HG03439 (cell line): ENCODE measurements around the gene ME3.
"Not testable (repeated sequence)": the region's sequence is repeated elsewhere in the genome, so short reads cannot be mapped to it uniquely, and the experiment has no call there.

ENCODE experiments used
- ATAC-seq: cut with Tn5 transposase; IDR thresholded peaks from one replicate; pipeline ENCODE4 v1.9.1; 2021; ENCODE audit warnings: mild to moderate bottlenecking, moderate library complexity; ENCODE audit not compliant: unreplicated experiment

Gene ME3

DNA sequence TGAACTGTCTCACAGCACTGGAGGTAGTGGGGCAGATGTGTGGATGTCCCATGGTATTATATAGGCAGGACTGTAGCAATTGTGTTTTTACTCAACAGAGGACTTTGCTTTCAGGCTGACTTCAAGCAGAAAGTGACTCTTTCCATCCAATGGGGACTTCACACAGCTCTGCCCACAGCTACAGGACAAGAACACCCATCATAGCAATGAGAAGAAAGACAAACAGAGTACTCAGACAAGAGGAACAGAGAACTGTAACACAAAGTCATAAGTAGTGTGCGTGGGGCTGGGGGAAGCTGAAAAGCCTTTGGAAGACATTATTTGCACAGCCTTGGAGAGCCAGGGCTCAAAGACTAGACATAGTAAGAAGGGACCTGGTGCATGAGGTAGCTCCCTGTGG is 227.4 kb downstream of the ME3 start:
- ATAC-seq = no peak

DNA sequence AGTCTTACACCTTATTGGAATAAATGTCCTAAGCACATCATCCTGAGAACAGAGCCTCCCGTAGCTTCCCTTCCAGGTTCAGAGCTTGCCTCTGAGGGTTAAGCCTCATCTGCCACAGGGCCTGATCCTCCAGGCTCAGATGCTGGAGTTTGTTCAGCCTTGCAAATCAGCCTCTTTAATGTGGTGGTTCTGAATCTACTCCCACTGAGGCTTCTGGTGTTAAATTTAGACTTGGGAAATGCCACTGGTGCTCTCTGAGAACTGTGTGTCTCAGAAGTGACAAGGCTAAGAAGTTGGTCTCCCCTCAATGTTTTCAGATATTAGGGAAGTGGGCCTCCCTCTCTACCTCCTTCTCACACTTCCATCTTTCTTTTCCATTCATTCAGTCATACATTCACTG is 229.0 kb downstream of the ME3 start:
- ATAC-seq = no peak

DNA sequence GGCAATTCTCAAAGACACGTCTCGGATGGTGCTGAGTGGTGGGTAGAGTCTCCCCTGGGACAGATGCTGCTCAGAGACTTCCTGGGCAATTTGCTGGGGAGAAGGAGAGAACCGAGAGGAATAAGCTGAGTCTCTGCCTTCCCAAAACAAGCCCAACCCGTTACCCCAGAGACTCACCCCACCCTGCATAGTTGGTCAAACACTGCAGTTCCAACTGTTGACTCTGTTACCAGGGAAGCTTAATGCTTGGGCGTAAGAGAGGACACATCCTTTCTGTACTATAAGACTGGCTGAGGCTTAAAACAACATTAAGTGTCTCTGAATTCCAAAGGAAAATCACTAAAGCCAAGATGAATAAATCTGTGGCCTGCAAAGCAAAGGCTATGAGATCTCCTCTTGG is 229.6 kb downstream of the ME3 start:
- ATAC-seq = no peak

DNA sequence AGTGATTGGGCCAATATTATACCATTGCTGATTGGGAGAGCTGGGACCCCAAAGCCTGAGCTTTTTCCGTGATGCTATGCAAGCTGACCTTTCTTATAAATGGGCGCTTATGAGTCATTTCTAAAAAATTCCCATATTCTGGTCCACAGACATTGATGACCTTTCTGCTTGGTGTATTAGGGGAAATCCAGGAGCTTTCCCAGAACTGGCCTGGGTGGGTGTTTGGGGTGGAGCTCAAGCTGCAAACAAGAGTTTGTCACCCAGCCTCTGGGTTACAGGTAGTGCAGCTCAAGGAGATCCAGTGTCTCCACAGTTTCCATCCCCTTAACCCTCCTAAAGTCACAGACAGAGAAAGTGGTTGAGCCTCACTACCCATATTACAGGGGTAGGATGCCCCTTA is 230.0 kb downstream of the ME3 start:
- no peak for ATAC-seq

DNA sequence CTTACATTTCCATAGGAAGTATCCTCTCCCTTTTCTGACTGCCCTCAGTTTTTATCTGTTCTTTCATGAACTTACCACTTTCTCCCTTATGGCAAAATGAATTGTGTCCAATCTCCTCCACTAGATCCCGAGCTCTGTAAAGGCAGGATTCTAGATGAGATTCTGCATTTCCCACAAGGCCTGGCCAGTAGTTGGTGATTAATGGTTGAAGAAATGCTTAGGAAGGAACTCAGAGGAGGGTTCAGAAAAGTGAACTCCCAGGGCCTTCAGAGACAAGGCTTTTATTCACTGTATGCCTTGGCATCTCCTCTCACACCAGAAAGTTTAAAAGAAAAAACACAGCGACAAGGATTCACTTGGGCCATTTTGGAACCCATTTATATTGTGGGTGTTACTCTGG is 231.6 kb downstream of the ME3 start:
- no peak for ATAC-seq

DNA sequence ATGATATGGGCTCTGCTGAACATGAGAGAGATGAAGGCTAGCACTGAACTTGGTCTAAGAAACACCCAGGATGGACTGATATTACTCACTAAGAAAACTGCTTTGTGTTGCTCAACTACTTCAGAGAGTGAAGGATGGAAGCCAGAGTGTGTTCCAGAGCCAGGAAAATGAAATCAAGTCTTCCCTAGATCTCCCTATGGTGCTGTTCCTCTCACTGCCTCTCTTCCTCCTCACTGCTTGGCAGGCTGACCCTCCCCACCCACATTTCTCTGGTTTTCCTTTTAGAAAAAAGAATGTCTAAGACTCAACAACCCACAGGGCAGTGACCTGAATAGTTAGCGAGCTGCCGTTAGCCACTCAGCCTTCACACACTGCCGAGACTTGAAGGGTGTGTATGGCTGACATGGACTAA is 232.1 kb downstream of the ME3 start:
- ATAC-seq = no peak

DNA sequence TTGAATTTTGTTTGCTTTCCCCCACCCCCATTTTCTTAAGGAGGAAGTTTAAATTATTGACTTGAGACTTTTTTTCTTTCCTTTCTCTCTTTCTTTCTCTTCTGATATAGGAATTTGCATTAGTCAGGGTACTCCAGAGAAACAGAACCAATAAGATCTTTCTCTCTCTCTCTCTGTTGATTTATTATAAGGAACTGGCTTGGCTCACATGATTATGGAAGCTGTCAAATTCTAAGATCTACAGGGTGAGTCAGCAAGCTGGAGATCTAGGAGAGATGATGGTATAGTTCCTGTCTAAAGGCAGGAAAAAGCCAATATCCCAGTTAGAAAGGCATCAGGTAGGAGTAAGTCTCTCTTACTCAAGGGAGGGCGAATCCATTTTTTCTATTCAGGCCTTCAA is 233.7 kb downstream of the ME3 start:
- ATAC-seq = no peak

DNA sequence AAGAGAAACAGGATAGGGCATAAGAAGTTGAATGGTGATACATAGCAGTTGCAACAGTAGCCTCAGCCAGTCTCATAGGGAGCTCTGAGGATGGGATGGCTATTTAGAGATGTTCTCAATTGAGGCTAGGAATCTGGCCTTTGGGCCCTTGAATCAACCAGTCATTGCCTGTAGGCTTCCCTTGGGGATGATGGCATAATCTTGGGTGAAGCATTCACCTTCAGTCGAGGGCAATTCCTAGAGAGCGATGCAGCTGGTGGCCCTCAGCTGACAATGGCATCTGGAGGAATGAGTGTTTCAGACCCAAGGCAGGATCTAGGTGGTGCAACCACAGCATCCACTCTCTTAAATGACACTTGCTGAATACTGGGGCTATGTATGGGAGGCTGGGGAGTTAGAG is 236.7 kb downstream of the ME3 start:
- no peak for ATAC-seq

DNA sequence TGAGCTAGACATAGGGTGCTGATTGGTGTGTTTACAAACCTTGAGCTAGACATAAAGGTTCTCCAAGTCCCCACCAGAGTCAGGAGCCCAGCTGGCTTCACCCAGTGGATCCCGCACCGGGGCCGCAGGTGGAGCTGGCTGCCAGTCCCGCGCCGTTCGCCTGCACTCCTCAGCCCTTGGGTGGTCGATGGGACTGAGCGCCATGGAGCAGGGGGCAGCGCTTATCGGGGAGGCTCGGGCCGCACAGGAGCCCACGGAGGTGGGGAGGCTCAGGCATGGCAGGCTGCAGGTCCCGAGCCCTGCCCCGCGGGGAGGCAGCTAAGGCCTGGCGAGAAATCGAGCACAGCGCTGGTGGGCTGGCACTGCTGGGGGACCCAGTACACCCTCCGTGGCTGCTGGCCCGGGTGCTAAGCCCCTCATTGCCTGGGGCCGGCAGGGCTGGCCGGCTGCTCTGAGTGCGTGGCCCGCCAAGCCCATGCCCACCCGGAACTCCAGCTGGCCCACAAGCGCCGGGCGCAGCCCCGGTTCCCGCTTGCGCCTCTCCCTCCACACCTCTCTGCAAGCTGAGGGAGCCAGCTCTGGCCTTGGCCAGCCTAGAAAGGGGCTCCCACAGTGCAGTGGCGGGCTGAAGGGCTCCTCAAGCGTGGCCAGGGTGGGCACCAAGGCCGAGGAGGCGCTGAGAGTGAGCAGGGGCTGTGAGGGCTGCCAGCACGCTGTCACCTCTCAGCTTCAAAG is 238.9 kb downstream of the ME3 start:
- ATAC-seq = not testable (repeated sequence)

DNA sequence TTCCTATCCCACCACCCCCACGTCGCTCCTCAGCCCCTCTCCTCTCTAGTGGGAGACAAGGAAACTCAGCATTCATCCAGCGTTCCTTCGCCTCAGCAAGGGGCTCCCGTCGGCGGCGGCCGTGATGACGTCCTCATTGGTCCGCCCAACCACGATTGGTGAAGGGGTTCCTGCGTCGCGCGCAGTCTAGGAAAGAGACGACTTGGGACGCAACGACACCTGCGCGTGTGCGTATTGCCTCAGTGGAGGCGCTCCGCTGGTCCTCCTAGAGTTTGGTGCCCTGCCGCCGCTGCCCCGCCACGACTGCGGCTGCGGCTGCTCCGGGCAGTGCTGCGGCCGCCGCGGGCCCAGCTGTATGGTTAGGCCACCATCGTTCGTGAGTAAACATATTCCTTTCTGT is 241.2 kb downstream of the ME3 start:
- no peak for ATAC-seq

DNA sequence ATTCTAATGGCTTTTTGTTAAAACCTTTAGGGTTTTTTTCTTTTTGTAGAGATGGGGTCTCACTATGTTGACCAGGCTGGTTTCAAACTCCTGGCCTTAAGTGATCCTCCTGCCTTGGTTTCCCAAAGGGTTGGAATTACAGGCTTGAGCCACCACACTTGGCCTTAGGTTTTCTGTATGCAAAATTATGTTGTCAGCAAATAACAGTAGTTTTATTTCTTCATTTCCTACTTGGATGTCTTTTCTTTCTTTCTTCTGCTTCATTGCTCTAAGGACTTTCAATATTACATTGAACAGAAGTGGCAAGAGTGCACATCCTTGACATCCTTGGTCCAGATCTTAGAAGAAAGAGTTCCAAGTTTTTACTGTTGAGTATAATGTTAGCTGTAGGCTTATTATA is 245.0 kb downstream of the ME3 start:
- no peak for ATAC-seq

DNA sequence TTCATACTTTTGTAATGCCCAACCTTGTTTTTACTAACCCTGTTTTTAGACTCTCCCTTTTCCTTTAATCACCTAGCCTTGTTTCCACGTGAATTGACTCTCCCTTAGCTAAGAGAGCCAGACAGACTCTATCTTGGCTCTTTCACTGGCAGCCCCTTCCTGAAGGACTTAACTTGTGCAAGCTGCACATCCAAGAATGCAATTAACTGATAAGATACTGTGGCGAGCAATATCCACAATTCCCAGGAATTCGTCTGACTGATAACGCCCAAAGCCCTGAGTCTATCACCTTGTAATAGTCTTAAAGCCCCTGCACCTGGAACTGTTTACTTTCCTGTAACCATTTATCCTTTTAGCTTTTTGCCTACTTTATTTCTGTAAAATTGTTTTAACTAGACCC is 248.9 kb downstream of the ME3 start:
- ATAC-seq = not testable (repeated sequence)

DNA sequence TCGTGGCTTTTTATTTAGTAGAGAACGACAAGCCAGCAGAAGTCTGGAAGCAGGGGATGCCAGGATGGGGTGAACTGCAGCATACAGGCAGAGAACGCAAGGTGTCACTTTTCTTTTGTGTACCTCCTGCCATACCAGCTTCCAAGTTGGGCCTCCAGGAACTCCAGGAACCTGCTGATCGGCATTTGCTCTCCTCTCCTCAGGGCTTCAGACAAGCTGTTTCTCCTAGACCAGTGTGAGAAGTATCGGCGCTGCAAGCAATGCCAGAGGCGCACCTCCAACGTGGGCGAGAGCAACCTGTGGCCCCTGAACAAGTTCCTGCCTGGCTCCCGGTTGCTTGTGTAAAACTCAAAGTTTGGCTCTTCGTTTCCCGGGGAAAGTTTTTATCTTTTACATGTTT is 250.0 kb downstream of the ME3 start:
- ATAC-seq = no peak

DNA sequence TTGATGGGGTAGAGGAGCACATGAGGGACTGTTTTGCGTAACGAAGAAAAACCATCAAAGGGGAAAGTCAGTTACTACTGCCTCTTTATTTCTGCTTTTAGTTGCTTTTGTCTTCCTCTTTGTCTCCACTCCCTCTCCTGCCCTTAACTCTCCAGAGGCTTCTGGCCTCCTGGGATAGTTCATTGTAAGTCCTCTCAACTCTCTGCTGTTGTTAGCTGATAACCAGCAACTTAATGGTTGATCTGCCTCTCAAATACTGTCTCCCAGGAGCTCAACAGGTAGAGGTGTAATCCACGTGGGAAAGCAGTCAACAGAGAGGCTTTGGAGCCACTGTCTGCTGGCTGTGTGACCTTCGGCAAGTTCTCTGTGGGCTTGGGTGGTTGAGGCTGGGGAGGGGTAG is 250.5 kb downstream of the ME3 start:
- ATAC-seq = no peak

DNA sequence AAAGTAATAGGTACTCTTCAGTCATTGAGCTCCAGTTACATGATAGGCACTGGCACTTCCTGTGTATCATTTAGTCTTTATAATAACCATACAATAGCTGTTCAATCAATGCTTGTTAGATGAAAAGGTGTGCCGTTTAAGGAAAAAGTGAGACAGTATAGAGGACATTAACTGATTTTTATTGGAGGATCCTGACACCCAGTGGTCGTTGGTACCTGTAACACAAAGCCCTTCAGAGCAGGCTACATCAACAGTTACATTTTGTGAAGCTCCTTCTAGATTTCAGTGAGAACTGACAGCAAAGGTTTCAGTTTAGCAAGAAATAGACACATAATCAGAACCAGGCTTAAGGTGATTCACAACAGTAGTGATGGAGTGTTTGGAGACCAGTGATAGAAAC is 253.5 kb downstream of the ME3 start:
- ATAC-seq = no peak

DNA sequence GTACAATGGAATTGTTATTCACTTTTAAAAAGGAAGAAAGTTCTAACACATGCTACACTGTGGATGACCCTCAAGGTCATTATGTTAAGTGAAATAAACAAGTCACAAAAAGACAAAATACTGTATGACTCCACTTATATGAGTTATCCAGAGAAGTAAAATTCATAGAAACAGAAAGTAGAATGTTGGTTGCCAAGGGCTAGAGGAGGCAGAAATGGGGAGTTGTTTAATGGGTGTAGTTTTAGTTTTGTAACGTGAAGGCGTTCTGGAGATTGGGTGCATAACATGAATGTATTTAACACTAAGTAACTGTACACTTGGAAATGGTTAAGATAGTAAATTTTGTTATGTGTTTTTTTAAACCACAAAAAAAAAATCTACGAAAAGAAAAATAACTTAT is 253.9 kb downstream of the ME3 start:
- no peak for ATAC-seq

DNA sequence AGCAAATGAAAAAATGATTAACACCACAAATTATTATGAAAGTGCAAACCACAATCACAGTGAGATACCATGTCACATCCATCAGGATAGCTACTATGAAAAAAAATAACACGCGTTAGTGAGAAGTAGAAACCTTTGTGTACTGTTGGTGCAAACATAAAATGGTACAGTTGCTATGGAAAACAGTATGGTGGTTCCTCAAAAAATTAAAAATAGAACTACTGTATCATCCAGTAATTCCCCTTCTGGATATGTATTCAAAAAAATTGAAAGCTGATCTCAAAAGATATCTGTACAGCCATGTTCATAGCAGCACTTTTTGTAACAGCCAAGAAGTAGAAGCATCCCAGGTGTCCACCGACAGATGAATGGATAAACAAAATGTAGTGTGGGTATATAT is 254.3 kb downstream of the ME3 start:
- no peak for ATAC-seq

DNA sequence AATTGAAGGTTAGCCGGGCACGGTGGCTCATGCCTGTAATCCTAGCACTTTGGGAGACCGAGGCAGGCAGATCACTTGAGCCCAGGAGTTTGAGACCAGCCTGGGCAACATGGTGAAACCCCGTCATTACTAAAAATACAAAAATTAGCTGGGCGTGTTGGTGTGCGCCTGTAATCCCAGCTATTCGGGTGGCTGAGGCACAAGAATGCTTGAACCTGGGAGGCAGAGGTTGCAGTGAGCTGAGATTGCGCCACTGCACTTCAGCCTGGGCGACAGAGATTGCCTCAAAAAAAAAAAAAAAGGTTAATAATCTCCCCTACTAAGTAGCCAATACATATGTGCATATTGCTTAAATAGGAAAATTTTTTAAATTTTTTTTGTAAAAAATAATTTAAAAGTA is 255.5 kb downstream of the ME3 start:
- not testable (repeated sequence) for ATAC-seq

DNA sequence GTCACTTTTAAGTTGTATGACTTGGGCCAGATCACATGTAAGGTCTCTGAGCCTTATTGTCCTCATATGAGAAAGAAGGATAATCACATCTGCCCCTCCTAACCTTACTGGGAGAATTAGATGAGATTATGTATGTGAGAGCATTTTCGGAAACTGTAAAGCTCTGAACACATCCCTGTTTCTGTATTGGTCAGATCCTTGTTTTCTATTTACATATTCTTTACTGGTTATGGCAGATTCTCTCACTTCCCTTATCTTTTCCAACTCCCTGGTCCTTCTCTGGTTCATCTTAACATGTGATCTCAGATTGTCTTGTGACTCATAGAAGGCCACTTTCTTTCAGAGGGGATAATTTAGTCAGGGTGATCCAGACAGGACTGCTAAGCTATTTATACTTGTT is 255.9 kb downstream of the ME3 start:
- ATAC-seq = no peak

DNA sequence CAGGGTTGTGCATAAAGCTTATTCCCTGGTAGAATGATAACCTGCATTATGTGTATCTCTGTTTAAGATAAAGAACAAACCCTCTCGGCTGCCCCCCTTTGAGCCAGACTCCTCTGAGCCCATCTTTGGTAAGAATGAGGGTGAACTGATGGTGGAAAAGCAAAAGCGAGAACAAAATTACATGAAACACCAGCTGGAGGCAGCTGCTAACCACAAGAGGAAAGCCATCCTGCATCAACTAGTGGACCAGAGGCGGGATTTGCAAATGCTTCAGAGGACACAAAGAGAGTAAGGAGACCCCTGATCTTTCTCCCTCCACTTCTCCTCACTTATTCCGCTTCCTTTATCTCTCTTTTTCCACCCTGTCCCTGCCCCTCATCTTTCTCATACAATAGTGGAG is 257.4 kb downstream of the ME3 start:
- no peak for ATAC-seq

DNA sequence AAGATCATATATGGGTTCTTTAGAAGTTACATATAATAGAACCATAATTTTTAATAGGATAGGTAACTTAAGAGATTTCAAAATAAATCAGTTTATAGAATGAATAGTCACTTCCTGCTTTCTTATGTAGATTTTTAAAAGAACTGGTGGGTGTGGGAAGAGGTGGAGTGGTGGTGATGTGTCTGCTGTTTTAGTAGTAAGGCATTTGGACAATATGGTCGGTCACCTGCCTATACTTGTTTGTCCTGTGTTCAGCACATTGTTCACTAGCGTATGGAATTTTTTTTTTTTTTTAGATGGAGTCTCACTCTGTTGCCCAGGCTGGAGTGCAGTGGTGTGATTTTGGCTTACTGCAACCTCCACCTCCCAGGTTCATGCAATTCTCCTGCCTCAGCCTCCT is 258.4 kb downstream of the ME3 start:
- ATAC-seq = no peak

DNA sequence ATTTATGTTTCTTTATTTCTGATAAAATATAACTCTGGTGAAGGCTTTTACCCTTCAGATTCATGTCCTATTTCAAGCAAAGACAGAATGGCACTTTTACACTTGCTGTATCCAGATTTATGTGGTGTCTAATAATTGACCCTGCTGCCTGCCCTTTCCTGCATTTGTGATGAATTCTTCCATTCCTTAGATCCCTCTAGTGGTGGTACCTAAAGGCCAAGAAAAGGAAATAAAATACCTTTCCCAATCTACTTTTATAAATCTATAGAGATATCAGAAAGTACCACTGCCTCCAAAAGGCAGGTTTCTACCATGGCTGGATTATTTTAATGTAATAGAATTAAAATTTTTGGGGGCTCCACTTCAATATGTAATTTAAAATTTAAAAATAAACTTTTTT is 263.6 kb downstream of the ME3 start:
- no peak for ATAC-seq

DNA sequence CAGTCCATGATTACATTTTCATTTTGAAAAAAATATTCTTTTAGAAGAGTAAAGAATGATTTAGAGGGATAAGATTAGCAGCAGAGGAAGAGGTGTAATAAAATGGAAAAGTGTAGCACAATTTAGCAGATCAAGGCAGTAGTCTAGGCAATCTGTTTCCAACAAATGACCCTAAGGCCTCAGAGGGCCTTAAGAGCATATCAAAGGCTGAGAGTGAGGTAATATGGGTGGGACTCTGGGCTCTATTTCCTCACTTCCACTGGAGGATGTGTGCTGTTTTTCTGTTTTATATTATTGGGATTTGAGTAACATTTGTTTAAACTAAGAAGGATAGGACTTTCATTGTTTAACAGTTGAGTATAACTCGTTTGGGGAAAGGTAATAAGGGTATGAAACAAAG is 269.0 kb downstream of the ME3 start:
- no peak for ATAC-seq
